GM18508 (cell line): Measurements from ENCODE around the gene PTGER4.
"Not testable (repeated sequence)": the region's sequence is repeated elsewhere in the genome, so short reads cannot be mapped to it uniquely, and the experiment has no call there.

Experiments
- ATAC-seq: cut with Tn5 transposase; IDR thresholded peaks from one replicate; pipeline ENCODE4 v1.9.1; 2021; ENCODE audit warnings: moderate number of reproducible peaks; ENCODE audit not compliant: insufficient read depth, unreplicated experiment

Gene PTGER4

GRCh38 chr5:40679913-40680681 is at the start of gene PTGER4:
Gene PTGER4, plus strand, starts transcription at chr5:40679915. Its CDS starts 1,079 bp downstream, at chr5:40680994.
- peak; percentile 22 for ATAC-seq

GRCh38 chr5:40630126-40630525 is 49.6 kb upstream of the PTGER4 start:
- ATAC-seq: no peak

- no peak for ATAC-seq
These were observed 48.5 kb upstream of the PTGER4 start for GRCh38 chr5:40631236-40631635.

- ATAC-seq: no peak
These were observed 45.6 kb upstream of the PTGER4 start for GRCh38 chr5:40634154-40634553.

- ATAC-seq: no peak
These were observed 45.1 kb upstream of the PTGER4 start for GRCh38 chr5:40634593-40634992.

- ATAC-seq: not testable (repeated sequence)
These were observed 40.2 kb upstream of the PTGER4 start for GRCh38 chr5:40639531-40639930.

- no peak for ATAC-seq
These were observed 33.4 kb upstream of the PTGER4 start for GRCh38 chr5:40646266-40646665.

GRCh38 chr5:40648150-40648549 is 31.6 kb upstream of the PTGER4 start:
- no peak for ATAC-seq

GRCh38 chr5:40649463-40650030 is 30.2 kb upstream of the PTGER4 start:
- ATAC-seq: no peak

- no peak for ATAC-seq
These were observed 28.5 kb upstream of the PTGER4 start for GRCh38 chr5:40651201-40651600.

GRCh38 chr5:40652441-40653220 is 27.1 kb upstream of the PTGER4 start:
- ATAC-seq: no peak

- ATAC-seq: no peak
These were observed 26.3 kb upstream of the PTGER4 start for GRCh38 chr5:40653221-40654022.

- ATAC-seq: no peak
These were observed 25.2 kb upstream of the PTGER4 start for GRCh38 chr5:40654377-40654991.

GRCh38 chr5:40655138-40655537 is 24.6 kb upstream of the PTGER4 start:
- ATAC-seq: no peak

GRCh38 chr5:40656091-40656490 is 23.6 kb upstream of the PTGER4 start:
- not testable (repeated sequence) for ATAC-seq

- ATAC-seq: no peak
These were observed 22.9 kb upstream of the PTGER4 start for GRCh38 chr5:40656766-40657165.

- ATAC-seq: no peak
These were observed 19.0 kb upstream of the PTGER4 start for GRCh38 chr5:40660751-40661150.

GRCh38 chr5:40665635-40666298 is 13.9 kb upstream of the PTGER4 start:
- ATAC-seq: no peak

- ATAC-seq: no peak
These were observed 13.1 kb upstream of the PTGER4 start for GRCh38 chr5:40666657-40667056.
